Suprapubic skin (tissue), 4 donors: ENCODE data around the gene PARVB.

Experiments used
- CTCF ChIP-seq, 2 donors: fragments of 200-600 bp in 1 of 2; fragments of 450-650 bp in 1 of 2; sonication (generic) in 1 of 2; IDR thresholded peaks; one replicate each; pipeline ENCODE4 v1.5.1; 2016 to 2019; ENCODE audit warnings: antibody characterized with exemption in 2 of 2, mild to moderate bottlenecking in 1 of 2, moderate library complexity in 1 of 2
- EP300 ChIP-seq: sonication (generic); formaldehyde crosslinking; IDR thresholded peaks from one replicate; pipeline ENCODE4 v1.6.1; 2017; ENCODE audit warnings: antibody characterized with exemption
- POLR2A ChIP-seq, 2 donors: fragments of 450-650 bp; IDR thresholded peaks; one replicate each; pipeline ENCODE4 v1.6.1; 2017; ENCODE audit warnings: antibody characterized with exemption in 2 of 2, mild to moderate bottlenecking in 2 of 2, moderate library complexity in 2 of 2
- POLR2AphosphoS5 ChIP-seq, 3 donors: sonication (generic); formaldehyde crosslinking; IDR thresholded peaks; one replicate each; pipeline ENCODE4 v1.6.1; 2017; ENCODE audit warnings: antibody characterized with exemption in 3 of 3

GRCh38 chr22:44028091-44028490 is 4.0 kb downstream of the PARVB start:
- no peak for TF ChIP-seq CTCF (IDR thresholded peaks at IDR 0.05)
- no peak for TF ChIP-seq POLR2A (IDR thresholded peaks at IDR 0.05)
- no peak for TF ChIP-seq EP300
- TF ChIP-seq POLR2AphosphoS5 (IDR thresholded peaks at IDR 0.05): no peak
